A549 treated with CORT108297 at 1 μM for 4 hours (cell line): ENCODE data around the gene KRTAP5-8. TPM values are rescaled to one million over a fixed set of nuclear protein-coding genes. Genes with fewer than 3 reads are reported as not detected.

Experiments used
- total RNA-seq: library from RNA; stranded (reverse); fragments of 200-300 nt; extraction: Qiagen RNA extraction; gene quantifications from 5 replicates; pipeline ENCODE4 v1.2.3, GENCODE V29; 2022

KRTAP5-8 gene
- total RNA-seq: 0.12 TPM in 1 of 5 replicates, not detected in the others

GRCh38 chr11:71537977-71538665 is at the start of gene KRTAP5-8:
Gene KRTAP5-8 (plus strand): TSS chr11:71538025. CDS start chr11:71538056, 31 bp downstream.

DNA sequence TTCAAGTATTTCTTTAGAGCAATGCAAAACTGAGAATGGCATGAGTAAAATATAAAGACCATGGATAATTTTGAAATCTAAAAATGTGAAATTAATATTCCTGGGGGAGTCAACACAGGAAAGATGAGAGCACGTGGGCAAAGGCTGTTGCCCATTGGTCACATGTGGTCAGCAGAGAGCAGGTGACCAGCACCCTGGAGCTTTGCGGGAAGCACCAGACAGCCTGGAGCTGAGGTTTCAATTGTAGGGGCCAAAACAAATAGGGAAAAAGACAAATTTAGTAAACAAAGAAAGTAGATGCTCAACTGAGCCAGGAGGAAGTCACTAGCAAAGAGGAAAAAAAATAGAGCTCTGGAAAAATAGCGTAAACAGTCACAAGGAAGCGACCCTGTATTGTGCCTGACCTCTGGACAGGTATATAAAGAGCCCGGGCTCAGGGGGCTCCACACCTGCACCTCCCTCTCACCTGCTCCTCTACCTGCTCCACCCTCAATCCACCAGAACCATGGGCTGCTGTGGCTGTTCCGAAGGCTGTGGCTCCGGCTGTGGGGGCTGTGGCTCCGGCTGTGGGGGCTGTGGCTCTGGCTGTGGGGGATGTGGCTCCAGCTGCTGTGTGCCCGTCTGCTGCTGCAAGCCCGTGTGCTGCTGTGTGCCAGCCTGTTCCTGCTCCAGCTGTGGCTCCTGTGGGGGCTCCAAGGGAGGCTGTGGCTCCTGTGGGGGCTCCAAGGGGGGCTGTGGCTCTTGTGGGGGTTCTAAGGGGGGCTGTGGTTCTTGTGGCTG is 10.8 kb upstream of the KRTAP5-8 start, which contains the start of gene KRTAP5-7:
KRTAP5-7 (plus strand) TSS at position 472 of the 780 bp plus-strand sequence; CDS start at position 506, 34 bp downstream.

GRCh38 chr11:71548120-71548519 is 10.3 kb downstream of the KRTAP5-8 start, which contains the start of gene KRTAP5-9:
Gene KRTAP5-9 (plus strand): TSS chr11:71548420. CDS start chr11:71548658, 238 bp downstream.

GRCh38 chr11:71565263-71565662 is 27.4 kb downstream of the KRTAP5-8 start, which contains the start of gene KRTAP5-10:
Gene KRTAP5-10 (plus strand): TSS chr11:71565563. CDS start chr11:71565588, 25 bp downstream.

DNA sequence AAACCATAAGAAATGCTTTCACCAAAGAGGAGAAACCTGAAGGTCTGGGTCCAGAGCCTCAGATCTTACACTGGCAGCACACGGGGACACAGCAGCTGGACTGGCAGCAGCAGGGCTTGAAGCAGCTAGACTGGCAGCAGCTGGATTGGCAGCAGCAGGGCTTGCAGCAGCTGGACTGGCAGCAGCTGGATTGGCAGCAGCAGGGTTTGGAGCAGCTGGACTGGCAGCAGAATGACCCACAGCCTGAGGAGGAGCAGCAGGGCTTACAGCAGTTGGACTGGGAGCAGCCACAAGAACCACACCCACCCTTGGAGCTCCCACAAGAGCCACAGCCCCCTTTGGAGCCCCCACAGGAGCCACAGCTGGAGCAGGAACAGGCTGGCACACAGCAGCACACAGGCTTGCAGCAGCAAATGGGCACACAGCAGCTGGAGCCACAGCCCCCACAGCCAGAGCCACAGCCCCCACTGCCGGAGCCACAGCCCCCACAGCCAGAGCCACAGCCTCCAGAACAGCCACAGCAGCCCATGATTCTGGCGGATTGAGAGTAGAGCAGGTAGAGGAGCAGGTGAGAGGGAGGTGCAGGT is 44.6 kb downstream of the KRTAP5-8 start, which contains the start of gene KRTAP5-11:
KRTAP5-11 (minus strand) TSS at position 567 of the 587 bp plus-strand sequence; CDS start at position 529, 38 bp downstream.

Other genes starting within 250 kb of the KRTAP5-8 start
- 41.9 to 51.9 TPM (median 51.1 TPM) in 5 replicates for gene DHCR7, start 89.6 kb upstream of the KRTAP5-8 start, total RNA-seq
- 37.5 to 50.3 TPM (median 48.7 TPM) in 5 replicates for gene NADSYN1, start 84.8 kb upstream of the KRTAP5-8 start, total RNA-seq
- not detected in 5 replicates for gene KRTAP5-7, start 10.8 kb upstream of the KRTAP5-8 start, total RNA-seq
- gene KRTAP5-9, start 10.4 kb downstream of the KRTAP5-8 start, total RNA-seq: 0.10 TPM in 1 of 5 replicates, not detected in the others
- gene KRTAP5-10, start 27.5 kb downstream of the KRTAP5-8 start, total RNA-seq: not detected in 5 replicates
- not detected in 5 replicates for gene KRTAP5-11, start 44.9 kb downstream of the KRTAP5-8 start, total RNA-seq